PC-3 (cell line): Measurements from ENCODE around the gene GSC2. TPM values are rescaled to one million over a fixed set of nuclear protein-coding genes. Genes with fewer than 3 reads are reported as not detected.
"Not testable (repeated sequence)": the region's sequence is repeated elsewhere in the genome, so short reads cannot be mapped to it uniquely, and the experiment has no call there.

Experiments used
- ATAC-seq: fragments of 200-7000 bp; cut with Tn5 transposase; 2 replicates; pipeline ENCODE4 v1.9.1; 2020; ENCODE audit warnings: mild to moderate bottlenecking, moderate library complexity
- BruUV-seq: library from RNA; stranded (reverse); fragments of 400-500 nt; replicated peaks from 2 replicates; lab custom pipeline; 2021; lab: Mats Ljungman, UMichigan
- CTCF ChIA-PET: fragments of 300-600 bp; sonication (Branson Sonifier 250); formaldehyde crosslinking; loops from one replicate; lab custom pipeline; 2022; ENCODE audit warnings: antibody characterized with exemption; lab: Charles Lee
- POLR2A ChIA-PET: fragments of 300-600 bp; sonication (Branson Sonifier 250); formaldehyde crosslinking; loops from one replicate; lab custom pipeline; 2022; ENCODE audit warnings: antibody characterized with exemption; ENCODE audit not compliant: unreplicated experiment; lab: Charles Lee
- DNase-seq: peaks from one replicate; pipeline ENCODE4 v3.0.0-alpha.2; 2015
- H2AFZ ChIP-seq: fragments of 300-600 bp; sonication (generic); 2 replicates; pipeline ENCODE4 v1.6.0; 2016; ENCODE audit warnings: antibody characterized with exemption, low read length
- H3F3A ChIP-seq: fragments of 300-600 bp; sonication (generic); one replicate; pipeline ENCODE4 v1.6.0; 2017; ENCODE audit warnings: antibody characterized with exemption, low read length, control low read depth, mild to moderate bottlenecking; ENCODE audit not compliant: unreplicated experiment
- H3K27ac ChIP-seq: fragments of 300-600 bp; sonication (generic); 2 replicates; pipeline ENCODE4 v1.5.1; 2016; ENCODE audit warnings: mild to moderate bottlenecking, low read length
- H3K27me3 ChIP-seq: fragments of 300-600 bp; sonication (generic); 2 replicates; pipeline ENCODE4 v1.6.1; 2016; ENCODE audit warnings: low read length, mixed read lengths
- H3K36me3 ChIP-seq: fragments of 300-600 bp; sonication (generic); 2 replicates; pipeline ENCODE4 v1.6.1; 2016; ENCODE audit warnings: low read depth, mixed run types, low read length, mixed read lengths
- H3K4me1 ChIP-seq: fragments of 300-600 bp; sonication (generic); 2 replicates; pipeline ENCODE4 v1.5.1; 2016; ENCODE audit warnings: low read length; ENCODE audit not compliant: insufficient read depth
- H3K4me2 ChIP-seq: fragments of 300-600 bp; sonication (generic); 2 replicates; pipeline ENCODE4 v1.6.0; 2016; ENCODE audit warnings: low read length
- H3K4me3 ChIP-seq: fragments of 300-600 bp; sonication (generic); 2 replicates; pipeline ENCODE4 v1.5.1; 2016; ENCODE audit warnings: mild to moderate bottlenecking, low read length, mixed read lengths
- H3K79me2 ChIP-seq: fragments of 300-600 bp; sonication (generic); 2 replicates; pipeline ENCODE4 v1.6.1; 2017; ENCODE audit warnings: low read length, mixed read lengths
- H3K9ac ChIP-seq: fragments of 300-600 bp; sonication (generic); 2 replicates; pipeline ENCODE4 v1.6.0; 2016; ENCODE audit warnings: mild to moderate bottlenecking, low read length
- H3K9me2 ChIP-seq: fragments of 300-600 bp; sonication (generic); replicated peaks from 2 replicates; pipeline ENCODE4 v1.6.1; 2016; ENCODE audit warnings: mixed run types, low read length, mixed read lengths
- H3K9me3 ChIP-seq: fragments of 300-600 bp; sonication (generic); 2 replicates; pipeline ENCODE4 v1.6.1; 2016; ENCODE audit warnings: low read length, mixed read lengths
- H4K20me1 ChIP-seq: fragments of 300-600 bp; sonication (generic); 2 replicates; pipeline ENCODE4 v1.6.1; 2016; ENCODE audit warnings: low read length, mixed read lengths
- EZH2 ChIP-seq: fragments of 300-600 bp; sonication (generic); IDR thresholded peaks from one replicate; pipeline ENCODE4 v1.6.1; 2017; ENCODE audit warnings: antibody characterized with exemption, mild to moderate bottlenecking, low read length; ENCODE audit not compliant: unreplicated experiment
- EZH2phosphoT487 ChIP-seq: fragments of 300-600 bp; sonication (generic); IDR thresholded peaks from 2 replicates; pipeline ENCODE4 v1.6.1; 2018; ENCODE audit warnings: mild to moderate bottlenecking, antibody characterized with exemption, low read length, borderline replicate concordance
- intact Hi-C: fragments of 100-400 bp; cut with micrococcal nuclease; formaldehyde crosslinking; loops from 2 replicates; pipeline ENCODE4 v1.9.0; 2023
- total RNA-seq: library from RNA; depleted of rRNA; stranded (reverse); fragments of >200 nt; gene quantifications from 2 replicates; pipeline ENCODE4 v1.2.3, GENCODE V29; 2014
- TF ChIP-seq, protein P1 (sequence below): fragments of 300-600 bp; sonication (generic); conservative IDR thresholded peaks from 2 replicates; pipeline ENCODE4 v1.5.1; 2017; ENCODE audit warnings: antibody characterized with exemption, low read depth, mild to moderate bottlenecking, low read length

Gene GSC2
- total RNA-seq, 1 experiment from 2014 or later: not detected

DNA sequence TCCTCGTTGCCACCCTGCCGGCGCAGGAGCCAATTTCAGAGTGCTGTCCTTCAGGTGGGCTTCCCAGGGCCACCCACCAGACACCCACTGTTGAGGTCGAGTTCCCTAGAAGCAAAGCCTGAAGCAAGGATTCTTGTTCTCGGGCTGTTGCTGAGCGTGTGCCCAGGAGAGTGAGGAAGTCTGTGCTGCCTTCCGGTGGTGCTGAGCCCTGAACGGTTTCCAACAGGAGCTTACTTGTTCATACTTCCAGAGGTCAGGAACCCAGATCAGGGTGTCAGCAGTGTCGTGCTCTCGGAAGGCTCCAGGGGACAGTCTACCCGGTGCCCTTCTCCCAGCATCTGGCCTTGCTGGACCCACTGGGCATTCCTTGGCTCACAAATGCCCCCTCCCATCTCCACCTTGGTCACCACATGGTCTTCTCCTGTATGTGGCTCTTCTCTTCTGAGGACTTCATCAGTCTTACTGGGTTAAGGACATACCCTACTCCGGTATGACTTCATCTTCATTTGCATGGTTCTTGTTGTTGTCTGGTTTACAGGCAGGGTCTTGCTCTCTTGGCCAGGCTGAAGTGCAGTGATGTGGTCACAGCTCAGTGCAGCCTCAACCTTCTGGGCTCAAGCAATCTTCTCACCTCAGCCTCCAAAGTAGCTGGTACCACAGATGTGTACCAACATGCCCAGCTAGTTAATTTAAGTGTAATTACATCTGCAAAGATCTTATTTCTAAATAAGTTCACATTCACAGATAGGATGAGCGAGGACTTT, 17.2 kb upstream of the GSC2 start:
- H3K9me2 ChIP-seq: no peaks in the 10 kb centered on the region
- peaks cover 16% of the 10 kb centered on the region for H3K79me2 ChIP-seq
- no peak overlapping the region for H3K4me2 ChIP-seq
- ATAC-seq (no peak), DNase-seq (no peak)
- BruUV-seq: no TSS peak
- no peak overlapping the region for H2AFZ ChIP-seq
- H3K4me3 ChIP-seq: no peak overlapping the region
- H4K20me1 ChIP-seq: no peaks in the 10 kb centered on the region
- ChIA-PET POLR2A (no interaction called here), CTCF (no interaction called here)
- H3K9me3 ChIP-seq: no peaks in the 10 kb centered on the region
- TF ChIP-seq EZH2 (no peak), EZH2phosphoT487 (no peak)
- TF ChIP-seq, protein P1, sequence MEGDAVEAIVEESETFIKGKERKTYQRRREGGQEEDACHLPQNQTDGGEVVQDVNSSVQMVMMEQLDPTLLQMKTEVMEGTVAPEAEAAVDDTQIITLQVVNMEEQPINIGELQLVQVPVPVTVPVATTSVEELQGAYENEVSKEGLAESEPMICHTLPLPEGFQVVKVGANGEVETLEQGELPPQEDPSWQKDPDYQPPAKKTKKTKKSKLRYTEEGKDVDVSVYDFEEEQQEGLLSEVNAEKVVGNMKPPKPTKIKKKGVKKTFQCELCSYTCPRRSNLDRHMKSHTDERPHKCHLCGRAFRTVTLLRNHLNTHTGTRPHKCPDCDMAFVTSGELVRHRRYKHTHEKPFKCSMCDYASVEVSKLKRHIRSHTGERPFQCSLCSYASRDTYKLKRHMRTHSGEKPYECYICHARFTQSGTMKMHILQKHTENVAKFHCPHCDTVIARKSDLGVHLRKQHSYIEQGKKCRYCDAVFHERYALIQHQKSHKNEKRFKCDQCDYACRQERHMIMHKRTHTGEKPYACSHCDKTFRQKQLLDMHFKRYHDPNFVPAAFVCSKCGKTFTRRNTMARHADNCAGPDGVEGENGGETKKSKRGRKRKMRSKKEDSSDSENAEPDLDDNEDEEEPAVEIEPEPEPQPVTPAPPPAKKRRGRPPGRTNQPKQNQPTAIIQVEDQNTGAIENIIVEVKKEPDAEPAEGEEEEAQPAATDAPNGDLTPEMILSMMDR: no peak
- no peaks in the 10 kb centered on the region for H3F3A ChIP-seq
- peaks cover 28% of the 10 kb centered on the region for H3K27me3 ChIP-seq
- no peak overlapping the region for H3K27ac ChIP-seq
- intact Hi-C loops: no loop called here
- peaks cover 6% of the 10 kb centered on the region for H3K4me1 ChIP-seq
- H3K9ac ChIP-seq: no peak overlapping the region
- H3K36me3 ChIP-seq: no peaks in the 10 kb centered on the region

DNA sequence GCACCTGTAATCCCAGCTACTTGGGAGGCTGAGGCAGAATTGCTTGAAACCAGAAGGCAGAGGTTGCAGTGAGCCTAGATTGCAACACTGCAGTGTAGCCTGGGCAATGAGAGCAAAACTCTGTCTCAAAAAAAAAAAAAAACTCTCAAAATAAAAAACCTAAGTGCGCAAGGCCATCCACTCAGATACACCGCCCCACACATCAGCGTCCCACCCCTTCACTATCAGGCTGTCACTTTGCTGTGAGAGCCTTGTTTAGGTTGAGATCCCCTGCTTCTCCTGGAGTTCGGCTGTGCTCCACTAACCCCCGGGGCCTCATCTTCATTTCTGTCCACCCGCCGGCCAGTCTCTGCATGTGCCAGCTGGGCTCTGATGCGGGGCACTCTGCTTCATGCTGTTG, 16.3 kb upstream of the GSC2 start:
- Histone ChIP-seq H3K9me2 (no peaks in the 10 kb centered on the region), H4K20me1 (no peaks in the 10 kb centered on the region), H3K27ac (no peak overlapping the region), H3K4me2 (no peak overlapping the region), H2AFZ (no peak overlapping the region), H3K4me3 (no peak overlapping the region), H3K9me3 (no peaks in the 10 kb centered on the region), H3K79me2 (peaks cover 8% of the 10 kb centered on the region), H3K4me1 (peaks cover 6% of the 10 kb centered on the region), H3K36me3 (no peaks in the 10 kb centered on the region), H3F3A (no peaks in the 10 kb centered on the region), H3K9ac (no peak overlapping the region), H3K27me3 (peaks cover 28% of the 10 kb centered on the region)
- DNase-seq (no peak), ATAC-seq (no peak)
- intact Hi-C loops: no loop called here
- TF ChIP-seq EZH2 (no peak), EZH2phosphoT487 (no peak)
- TF ChIP-seq, protein P1: no peak
- POLR2A ChIA-PET: no interaction called here
- CTCF ChIA-PET: no interaction called here
- BruUV-seq: no TSS peak

DNA sequence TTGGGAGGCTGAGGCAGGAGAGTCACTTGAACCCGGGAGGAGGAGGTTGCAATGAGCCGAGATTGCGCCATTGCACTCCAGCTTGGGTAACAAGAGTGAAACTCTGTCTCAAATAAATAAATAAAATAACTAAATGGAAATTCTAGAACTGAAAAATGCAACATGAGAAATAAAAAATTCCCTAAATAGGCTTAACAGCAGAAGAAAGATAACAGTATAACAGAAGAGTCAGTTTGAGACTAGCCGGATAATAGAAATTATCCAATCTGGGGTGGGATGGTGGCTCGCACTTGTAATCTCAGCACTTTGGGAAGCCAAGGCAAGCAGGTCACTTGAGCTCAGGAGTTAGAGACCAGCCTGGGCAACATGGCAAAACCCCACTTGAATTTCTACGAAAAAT, 14.3 kb upstream of the GSC2 start:
- Histone ChIP-seq H3K79me2 (no peaks in the 10 kb centered on the region), H3K4me3 (no peak overlapping the region), H3K27me3 (peaks cover 21% of the 10 kb centered on the region), H3K9me3 (no peaks in the 10 kb centered on the region), H3K4me2 (no peak overlapping the region), H4K20me1 (no peaks in the 10 kb centered on the region), H3K4me1 (no peaks in the 10 kb centered on the region), H3K9me2 (no peaks in the 10 kb centered on the region), H3K36me3 (no peaks in the 10 kb centered on the region), H3K27ac (no peak overlapping the region), H3F3A (no peaks in the 10 kb centered on the region), H3K9ac (no peak overlapping the region), H2AFZ (no peak overlapping the region)
- ATAC-seq: no peak
- intact Hi-C loops: no loop called here
- ChIA-PET POLR2A (no interaction called here), CTCF (no interaction called here)
- BruUV-seq: no TSS peak
- TF ChIP-seq EZH2phosphoT487 (no peak), EZH2 (no peak)
- TF ChIP-seq, protein P1: no peak
- no peak for DNase-seq

DNA sequence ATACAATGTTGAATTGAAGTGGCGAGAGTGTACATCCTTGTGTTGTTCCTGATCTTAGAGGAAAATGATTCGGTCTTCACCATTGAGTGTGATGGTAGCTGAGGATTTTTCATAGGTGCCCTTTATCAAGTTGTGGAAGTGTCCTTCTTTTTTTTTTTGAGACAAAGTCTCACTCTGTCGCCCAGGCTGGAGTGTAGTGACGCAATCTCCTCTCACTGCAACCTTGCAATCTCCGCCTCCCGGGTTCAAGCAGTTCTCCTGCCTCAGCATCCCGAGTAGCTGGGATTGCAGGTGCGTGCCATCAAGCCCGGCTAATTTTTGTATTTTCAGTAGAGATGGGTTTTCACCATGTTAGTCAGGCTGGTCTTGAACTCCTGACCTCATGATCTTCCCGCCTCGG, 8.6 kb upstream of the GSC2 start:
- H3K9me3 ChIP-seq, intact Hi-C loops, H3K4me1 ChIP-seq, H3K36me3 ChIP-seq, BruUV-seq, H3K27me3 ChIP-seq, H3K4me2 ChIP-seq, H3K9ac ChIP-seq, POLR2A ChIA-PET, DNase-seq, H4K20me1 ChIP-seq, H3F3A ChIP-seq, H3K27ac ChIP-seq, ATAC-seq, H2AFZ ChIP-seq, H3K9me2 ChIP-seq, H3K79me2 ChIP-seq, H3K4me3 ChIP-seq, CTCF ChIA-PET: not testable (repeated sequence)
